ENCODE results near the gene KRTAP12-2.

KRTAP12-2 gene

DNA sequence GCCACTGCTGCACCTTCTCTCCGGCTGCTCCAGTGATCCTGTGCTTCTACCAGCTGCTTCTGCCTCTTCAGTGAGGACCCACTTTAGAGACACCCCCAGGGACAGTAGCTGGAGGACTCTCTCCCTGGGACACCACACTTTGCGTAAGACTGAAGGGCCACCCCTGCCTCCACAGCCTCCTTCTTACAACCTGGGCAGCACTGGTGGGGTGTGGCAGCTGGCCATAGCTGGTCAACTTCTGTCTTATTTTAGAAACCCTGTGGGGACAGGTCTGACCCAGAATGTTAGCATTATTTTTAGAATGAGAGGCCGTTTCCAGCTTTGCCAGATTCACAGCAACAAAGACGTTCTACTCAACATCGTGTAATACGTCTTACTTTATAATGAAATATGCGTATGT is 41.0 kb downstream of the KRTAP12-2 start:
- no peak for DNase-seq

DNA sequence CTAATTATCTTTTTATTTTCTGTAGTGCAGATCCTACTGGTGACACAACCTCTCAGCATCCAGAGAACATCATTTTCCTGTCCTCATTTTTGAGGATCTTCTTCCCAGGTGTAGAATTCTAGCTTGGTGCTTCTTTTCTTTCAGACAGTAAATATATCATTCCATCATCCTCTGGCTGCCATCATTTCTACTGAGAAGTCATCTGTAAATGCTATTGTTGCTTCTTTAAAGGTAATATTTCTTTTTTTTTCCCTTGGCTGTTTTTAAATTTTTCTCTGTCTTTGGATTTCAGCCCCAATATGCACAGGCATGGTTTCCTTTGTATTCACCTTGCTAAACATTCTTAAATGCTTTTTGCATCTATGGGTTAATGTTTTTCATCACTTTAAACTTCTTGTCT is 43.2 kb downstream of the KRTAP12-2 start:
- DNase-seq = no peak

DNA sequence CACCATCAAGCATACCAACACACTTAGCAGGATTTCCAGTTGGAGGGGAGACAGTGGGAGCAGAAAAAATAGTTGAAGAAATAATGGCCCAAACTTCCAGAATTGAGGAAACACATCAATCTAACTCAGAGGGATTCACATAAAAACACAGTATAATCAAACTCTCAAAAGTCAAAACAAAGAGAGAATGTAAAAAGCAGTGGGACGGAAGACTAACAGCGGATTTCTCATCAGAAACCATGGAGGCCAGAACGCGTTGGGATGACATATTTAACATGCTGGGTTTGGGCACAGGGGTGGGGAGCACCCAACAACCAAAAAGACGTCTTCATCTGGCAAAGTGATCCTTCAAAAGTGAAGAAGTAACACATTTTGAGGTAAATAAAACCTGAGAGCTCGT is 46.8 kb downstream of the KRTAP12-2 start:
- DNase-seq = no peak

DNA sequence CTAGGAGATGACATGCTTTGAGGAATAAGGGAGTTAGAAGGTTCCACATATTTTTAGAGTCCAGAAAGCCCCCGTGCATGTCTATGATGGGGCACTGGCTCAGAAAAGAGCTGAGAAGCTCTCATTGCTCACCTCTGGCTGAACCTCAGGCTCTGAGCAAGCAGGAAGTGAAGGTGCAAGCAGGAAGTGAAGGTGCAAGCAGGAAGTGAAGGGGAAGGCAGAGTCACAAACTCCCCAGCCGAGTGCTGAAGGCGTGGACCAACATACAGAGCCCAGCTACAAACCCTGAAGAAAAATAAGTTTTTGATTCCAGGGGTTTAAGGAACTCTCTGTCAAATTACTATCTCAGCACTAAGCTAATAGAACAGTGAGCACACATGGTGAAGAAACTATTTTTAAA is 47.8 kb downstream of the KRTAP12-2 start:
- peak in 4 of 5 donors; percentile 32 to 79 (median 52) for DNase-seq

DNA sequence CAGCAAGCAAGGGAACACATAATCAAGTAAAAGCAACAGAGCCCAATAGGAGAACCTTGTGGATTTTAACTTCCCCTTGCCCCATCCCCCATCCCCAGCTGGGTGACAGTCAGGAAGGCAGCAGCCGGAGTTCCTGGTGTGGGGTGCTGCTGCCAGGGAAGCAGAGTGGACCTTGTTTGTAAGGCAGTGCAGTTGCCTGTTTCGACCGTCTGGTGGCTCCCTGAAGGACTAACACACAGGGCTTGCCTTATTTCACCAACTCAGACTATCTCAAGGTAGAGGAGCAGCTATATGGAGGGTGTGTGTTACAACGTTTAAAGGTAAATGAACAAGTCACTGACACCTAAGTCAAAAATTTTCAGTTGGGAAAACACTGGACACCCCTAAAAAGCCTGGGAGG is 48.2 kb downstream of the KRTAP12-2 start:
- peak in 1 of 5 donors; percentile 30 for DNase-seq

DNA sequence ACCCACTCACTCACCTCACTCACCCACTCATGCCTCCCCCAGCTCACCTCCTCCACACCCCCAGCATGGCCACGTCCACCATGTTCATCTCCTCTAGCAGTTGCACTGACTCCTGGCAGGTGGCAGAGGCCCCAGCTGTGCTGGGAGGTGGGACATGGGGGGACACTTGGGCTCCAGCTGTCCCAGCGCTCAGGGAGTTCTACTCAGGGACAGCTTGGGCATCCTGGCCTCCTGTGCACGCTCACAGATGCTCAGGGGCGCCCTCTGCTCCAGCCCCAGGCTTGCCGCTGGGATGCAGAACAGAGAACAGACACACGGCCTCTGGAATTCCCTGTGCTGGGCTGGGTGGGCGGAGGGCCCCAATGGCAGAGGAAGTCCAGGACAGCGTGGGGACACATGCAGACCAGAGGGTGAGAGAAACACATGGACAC is 49.6 kb downstream of the KRTAP12-2 start:
- DNase-seq = no peak

DNA sequence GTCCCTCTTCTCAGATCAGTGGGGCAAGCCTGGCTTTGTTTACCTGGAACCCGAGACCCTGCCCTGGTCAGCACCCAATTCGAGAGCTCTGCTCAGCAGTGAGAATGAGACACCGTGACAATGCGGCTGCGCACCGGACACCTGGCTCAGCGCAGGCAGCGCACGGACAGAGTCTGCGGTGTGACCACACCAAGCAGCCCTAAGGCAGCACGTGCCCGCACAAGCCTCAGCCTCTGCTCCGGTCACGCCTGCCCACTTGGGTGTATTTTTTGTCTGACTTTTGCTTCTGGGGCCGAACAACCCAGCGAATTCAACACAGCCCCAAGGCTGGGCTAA is 50.2 kb downstream of the KRTAP12-2 start:
- no peak for DNase-seq
